Esophagus muscularis mucosa (tissue), 4 donors: ENCODE data around the gene ABHD12.

Experiments
- EP300 ChIP-seq: sonication (generic); formaldehyde crosslinking; IDR thresholded peaks from one replicate; pipeline ENCODE4 v1.6.1; 2017; ENCODE audit warnings: antibody characterized with exemption
- POLR2A ChIP-seq: fragments of 450-650 bp; IDR thresholded peaks from one replicate; pipeline ENCODE4 v1.6.1; 2017; ENCODE audit warnings: antibody characterized with exemption, moderate library complexity, mild to moderate bottlenecking, low read depth
- POLR2AphosphoS5 ChIP-seq, 2 donors: sonication (generic); formaldehyde crosslinking; IDR thresholded peaks; one replicate each; pipeline ENCODE4 v1.6.1; 2017; ENCODE audit warnings: antibody characterized with exemption in 2 of 2
- TF ChIP-seq, protein P1 (sequence below), 3 experiments: fragments of 200-600 bp in 2 of 3; fragments of 450-650 bp in 1 of 3; sonication (generic) in 2 of 3; IDR thresholded peaks; one replicate each; pipeline ENCODE4 v1.5.1; 2017 to 2019; ENCODE audit warnings: antibody characterized with exemption in 3 of 3, mild to moderate bottlenecking in 2 of 3, moderate library complexity in 1 of 3

- TF ChIP-seq, protein P1, sequence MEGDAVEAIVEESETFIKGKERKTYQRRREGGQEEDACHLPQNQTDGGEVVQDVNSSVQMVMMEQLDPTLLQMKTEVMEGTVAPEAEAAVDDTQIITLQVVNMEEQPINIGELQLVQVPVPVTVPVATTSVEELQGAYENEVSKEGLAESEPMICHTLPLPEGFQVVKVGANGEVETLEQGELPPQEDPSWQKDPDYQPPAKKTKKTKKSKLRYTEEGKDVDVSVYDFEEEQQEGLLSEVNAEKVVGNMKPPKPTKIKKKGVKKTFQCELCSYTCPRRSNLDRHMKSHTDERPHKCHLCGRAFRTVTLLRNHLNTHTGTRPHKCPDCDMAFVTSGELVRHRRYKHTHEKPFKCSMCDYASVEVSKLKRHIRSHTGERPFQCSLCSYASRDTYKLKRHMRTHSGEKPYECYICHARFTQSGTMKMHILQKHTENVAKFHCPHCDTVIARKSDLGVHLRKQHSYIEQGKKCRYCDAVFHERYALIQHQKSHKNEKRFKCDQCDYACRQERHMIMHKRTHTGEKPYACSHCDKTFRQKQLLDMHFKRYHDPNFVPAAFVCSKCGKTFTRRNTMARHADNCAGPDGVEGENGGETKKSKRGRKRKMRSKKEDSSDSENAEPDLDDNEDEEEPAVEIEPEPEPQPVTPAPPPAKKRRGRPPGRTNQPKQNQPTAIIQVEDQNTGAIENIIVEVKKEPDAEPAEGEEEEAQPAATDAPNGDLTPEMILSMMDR (IDR thresholded peaks at IDR 0.05) = no peak
- TF ChIP-seq POLR2AphosphoS5 (IDR thresholded peaks at IDR 0.05) (no peak), POLR2A (no peak), EP300 (no peak)
Measured at GRCh38 chr20:25344634-25345033, 46.0 kb downstream of the ABHD12 start.
